Left lung (tissue), 10 donors: Measurements from ENCODE around the gene SULT1C3. TPM values are rescaled to one million over a fixed set of nuclear protein-coding genes. Genes with fewer than 3 reads are reported as not detected.

Experiments used
- ATAC-seq: fragments of 200-7000 bp; cut with Tn5 transposase; one replicate; pipeline ENCODE4 v1.9.1; 2020; ENCODE audit warnings: moderate library complexity
- DNase-seq, 4 donors: peaks; one replicate each; pipeline ENCODE4 v3.0.0-alpha.2; 2013 to 2020
- H3K27ac ChIP-seq, 2 donors: fragments of 200-600 bp; sonication (generic) in 1 of 2; one replicate each; pipeline versions ENCODE4 v1.5.0 to v1.8.0; 2020 to 2021
- H3K27me3 ChIP-seq, 2 donors: fragments of 200-600 bp; sonication (generic) in 1 of 2; one replicate each; pipeline versions ENCODE4 v1.5.0 to v1.8.0; 2020 to 2021
- H3K36me3 ChIP-seq, 2 donors: fragments of 200-600 bp; sonication (generic) in 1 of 2; one replicate each; pipeline versions ENCODE4 v1.5.0 to v1.8.0; 2020 to 2021
- H3K4me1 ChIP-seq, 2 donors: fragments of 200-600 bp; one replicate each; pipeline ENCODE4 v1.8.0; 2021
- H3K4me3 ChIP-seq, 2 donors: fragments of 200-600 bp; sonication (generic) in 1 of 2; one replicate each; pipeline versions ENCODE4 v1.5.0 to v1.8.0; 2020 to 2021; ENCODE audit warnings: mild to moderate bottlenecking in 1 of 2
- H3K9me3 ChIP-seq, 2 donors: fragments of 200-600 bp; sonication (generic) in 1 of 2; one replicate each; pipeline versions ENCODE4 v1.5.0 to v1.8.0; 2020 to 2021
- CTCF ChIP-seq, 2 donors: fragments of 200-600 bp; sonication (generic) in 1 of 2; IDR thresholded peaks; one replicate each; pipeline versions ENCODE4 v1.5.0 to v1.8.0; 2021; ENCODE audit warnings: antibody characterized with exemption in 2 of 2
- intact Hi-C, 2 donors: fragments of 100-400 bp; cut with DNase I; formaldehyde crosslinking; loops; one replicate each; pipeline versions ENCODE4 v1.11.2 to v1.14.2; 2022
- polyA plus RNA-seq, 6 donors: library from polyadenylated mRNA; unstranded; fragments of 120-200 nt; gene quantifications; one replicate each; pipeline ENCODE4 v1.2.1, GENCODE V29; 2013; ENCODE audit not compliant: insufficient read length in 6 of 6
- total RNA-seq, 2 donors: library from RNA; stranded (reverse); fragmentation: NEBNext Ultra II Directional; extraction: Animal tissue kit (Norgen Biotek cat#: 25700); gene quantifications; one replicate each; pipeline ENCODE4 v1.2.1, GENCODE V29; 2021
- donor health status: DM: no; HTN: yes; CAD: no.
- donor health status: DM: no; HTN: no; CAD: no.

The SULT1C3 gene
- total and polyA plus RNA-seq, 8 donors, result 0.14 TPM; not detected in 7

GRCh38 chr2:108235577-108235976, 4.2 kb upstream of the SULT1C3 start:
- DNase-seq (no peak), ATAC-seq (no peak)
- H3K27me3 ChIP-seq, result no peaks in the 10 kb centered on the region
- no peaks in the 10 kb centered on the region for H3K4me1 ChIP-seq
- intact Hi-C loops, result no loop called here
- no peaks in the 10 kb centered on the region for H3K36me3 ChIP-seq
- no peak overlapping the region for H3K4me3 ChIP-seq
- H3K9me3 ChIP-seq, result peaks cover 0 to 28% of the 10 kb centered on the region in 2 donors
- H3K27ac ChIP-seq, result no peak overlapping the region
- TF ChIP-seq CTCF (IDR thresholded peaks at IDR 0.05), result no peak

GRCh38 chr2:108236676-108237335, 3.0 kb upstream of the SULT1C3 start:
- intact Hi-C loops, result no loop called here
- DNase-seq (no peak), ATAC-seq (no peak)
- Histone ChIP-seq H3K27ac (no peak overlapping the region), H3K36me3 (no peaks in the 10 kb centered on the region), H3K27me3 (no peaks in the 10 kb centered on the region), H3K9me3 (peaks cover 0 to 28% of the 10 kb centered on the region in 2 donors), H3K4me1 (no peaks in the 10 kb centered on the region), H3K4me3 (no peak overlapping the region)
- TF ChIP-seq CTCF (IDR thresholded peaks at IDR 0.05), result no peak

- no peak overlapping the region for H3K4me3 ChIP-seq
- DNase-seq, result no peak
- no peaks in the 10 kb centered on the region for H3K4me1 ChIP-seq
- no peaks in the 10 kb centered on the region for H3K36me3 ChIP-seq
- H3K9me3 ChIP-seq, result peaks cover 0 to 30% of the 10 kb centered on the region in 2 donors
- no peak overlapping the region for H3K27ac ChIP-seq
- TF ChIP-seq CTCF (IDR thresholded peaks at IDR 0.05), result no peak
- intact Hi-C loops, result no loop called here
- no peak for ATAC-seq
- no peaks in the 10 kb centered on the region for H3K27me3 ChIP-seq
Observed at GRCh38 chr2:108240966-108241365, 1.2 kb downstream of the SULT1C3 start.

- ATAC-seq, result peak; percentile 47
- intact Hi-C loops, result no loop called here
- no peak for TF ChIP-seq CTCF (IDR thresholded peaks at IDR 0.05)
- H3K4me1 ChIP-seq, result no peaks in the 10 kb centered on the region
- no peak overlapping the region for H3K27ac ChIP-seq
- H3K9me3 ChIP-seq, result peaks cover 0 to 13% of the 10 kb centered on the region in 2 donors
- H3K27me3 ChIP-seq, result no peaks in the 10 kb centered on the region
- H3K36me3 ChIP-seq, result no peaks in the 10 kb centered on the region
- H3K4me3 ChIP-seq, result no peak overlapping the region
- DNase-seq, result no peak
Observed at GRCh38 chr2:108243566-108243965, 3.8 kb downstream of the SULT1C3 start.

GRCh38 chr2:108244667-108245414, 5.1 kb downstream of the SULT1C3 start:
- Histone ChIP-seq H3K27me3 (no peaks in the 10 kb centered on the region), H3K4me3 (no peak overlapping the region), H3K9me3 (peaks cover 0 to 13% of the 10 kb centered on the region in 2 donors), H3K4me1 (no peaks in the 10 kb centered on the region), H3K36me3 (no peaks in the 10 kb centered on the region), H3K27ac (no peak overlapping the region)
- ATAC-seq, result no peak
- TF ChIP-seq CTCF (IDR thresholded peaks at IDR 0.05), result no peak
- DNase-seq, result no peak
- intact Hi-C loops, result no loop called here
